Measurements from ENCODE around the gene RIMBP3B.
"Not testable (repeated sequence)": the region's sequence is repeated elsewhere in the genome, so short reads cannot be mapped to it uniquely, and the experiment has no call there.

Gene RIMBP3B

DNA sequence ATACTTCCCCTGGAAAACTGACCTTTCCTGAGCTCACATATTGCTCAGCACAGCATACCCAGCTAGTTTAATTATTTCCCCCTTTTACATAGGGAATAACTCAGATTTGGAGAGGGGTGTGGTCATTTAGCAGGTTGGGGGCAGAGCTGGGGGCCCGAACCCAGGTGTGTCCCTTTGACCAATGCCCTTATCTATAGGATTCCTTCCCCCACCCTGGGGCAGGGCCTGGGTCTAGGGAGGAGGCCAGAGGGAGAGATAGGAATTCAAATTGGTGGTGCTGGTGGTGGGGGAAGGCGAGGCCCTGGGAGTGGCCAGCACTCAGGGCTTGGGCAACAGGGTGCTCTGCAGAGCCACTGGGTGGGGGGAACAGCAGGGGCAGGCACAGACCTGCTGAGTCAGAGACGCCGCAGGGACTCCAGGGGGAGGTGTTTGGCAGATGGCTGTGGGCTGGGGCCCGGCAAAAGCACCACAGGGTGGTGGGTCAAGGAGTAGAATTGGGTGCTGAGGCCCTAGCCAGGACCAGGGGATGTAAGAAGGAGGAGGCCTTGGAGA is 19.3 kb downstream of the RIMBP3B start:
- not testable (repeated sequence) for H3K4me1 Mint-ChIP-seq (ENCODE audit: low read depth); H3K4me3 Mint-ChIP-seq; H3K27ac Mint-ChIP-seq; H3K27me3 Mint-ChIP-seq; H3K9me3 Mint-ChIP-seq; H3K36me3 Mint-ChIP-seq (ENCODE audit: low read depth)

DNA sequence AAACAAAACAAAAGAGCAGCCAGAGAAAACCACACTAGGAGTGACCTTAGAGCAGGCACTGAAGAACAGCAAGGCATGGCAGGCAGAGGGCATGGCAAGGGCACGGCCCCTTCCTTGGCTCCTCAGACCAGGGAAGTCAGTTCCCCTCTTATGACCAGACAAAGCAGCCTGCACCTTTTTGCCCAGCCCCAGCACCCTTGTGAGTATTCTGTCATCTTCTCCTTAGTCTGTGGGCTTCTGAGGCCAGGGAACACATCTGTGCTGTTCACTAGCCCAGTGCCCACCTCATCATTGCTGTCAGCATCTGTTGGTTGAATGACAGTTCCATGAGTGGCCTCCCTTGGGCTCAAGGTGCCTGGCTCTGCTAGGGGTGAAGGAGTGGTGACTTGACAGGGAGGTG is 23.6 kb downstream of the RIMBP3B start:
- not testable (repeated sequence) for H3K27ac Mint-ChIP-seq; H3K9me3 Mint-ChIP-seq; H3K36me3 Mint-ChIP-seq (ENCODE audit: low read depth); H3K4me1 Mint-ChIP-seq (ENCODE audit: low read depth); H3K4me3 Mint-ChIP-seq; H3K27me3 Mint-ChIP-seq

DNA sequence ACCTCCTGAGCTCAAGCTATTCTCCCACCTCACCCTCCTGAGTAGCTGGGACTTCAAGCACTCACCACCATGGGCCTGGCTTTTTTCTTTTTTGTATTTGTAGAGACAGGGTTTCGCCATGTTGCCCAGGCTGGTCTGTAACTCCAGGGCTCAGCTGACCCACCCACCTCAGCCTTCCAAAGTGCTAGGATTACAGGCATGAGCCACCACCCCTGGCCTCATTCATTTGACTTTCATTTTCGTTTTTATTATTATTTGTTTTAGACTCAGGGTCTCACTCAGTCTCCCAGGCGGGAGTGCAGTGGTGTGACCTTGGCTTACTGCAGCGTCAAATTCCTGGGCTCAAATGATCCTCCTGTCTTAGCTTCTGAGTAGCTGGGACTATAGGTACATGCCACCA is 24.2 kb downstream of the RIMBP3B start:
- not testable (repeated sequence) for H3K4me3 Mint-ChIP-seq; H3K9me3 Mint-ChIP-seq; H3K36me3 Mint-ChIP-seq (ENCODE audit: low read depth); H3K4me1 Mint-ChIP-seq (ENCODE audit: low read depth); H3K27me3 Mint-ChIP-seq; H3K27ac Mint-ChIP-seq

DNA sequence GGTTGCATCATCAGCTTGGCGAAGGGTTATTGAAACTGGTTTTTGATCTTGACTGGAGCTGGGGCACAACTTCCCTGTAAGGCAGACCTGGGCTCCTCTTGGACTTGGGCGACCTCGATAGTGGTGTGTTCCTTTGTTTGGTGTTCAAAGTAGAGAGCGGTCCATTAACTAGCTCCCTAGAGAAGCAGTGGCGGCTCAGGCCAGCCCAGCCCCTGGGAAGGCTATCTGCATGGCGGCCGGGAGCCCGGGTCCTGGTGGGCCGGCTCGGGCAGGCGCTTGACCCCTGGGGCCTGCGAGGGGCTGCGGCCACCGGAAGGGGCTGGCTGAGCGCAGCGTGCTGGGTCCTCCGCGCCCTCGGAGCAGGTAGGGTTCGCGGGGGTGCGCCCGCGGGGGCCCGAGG is 32.8 kb downstream of the RIMBP3B start:
- not testable (repeated sequence) for H3K4me3 Mint-ChIP-seq; H3K36me3 Mint-ChIP-seq (ENCODE audit: low read depth); H3K4me1 Mint-ChIP-seq (ENCODE audit: low read depth); H3K27ac Mint-ChIP-seq; H3K9me3 Mint-ChIP-seq; H3K27me3 Mint-ChIP-seq

DNA sequence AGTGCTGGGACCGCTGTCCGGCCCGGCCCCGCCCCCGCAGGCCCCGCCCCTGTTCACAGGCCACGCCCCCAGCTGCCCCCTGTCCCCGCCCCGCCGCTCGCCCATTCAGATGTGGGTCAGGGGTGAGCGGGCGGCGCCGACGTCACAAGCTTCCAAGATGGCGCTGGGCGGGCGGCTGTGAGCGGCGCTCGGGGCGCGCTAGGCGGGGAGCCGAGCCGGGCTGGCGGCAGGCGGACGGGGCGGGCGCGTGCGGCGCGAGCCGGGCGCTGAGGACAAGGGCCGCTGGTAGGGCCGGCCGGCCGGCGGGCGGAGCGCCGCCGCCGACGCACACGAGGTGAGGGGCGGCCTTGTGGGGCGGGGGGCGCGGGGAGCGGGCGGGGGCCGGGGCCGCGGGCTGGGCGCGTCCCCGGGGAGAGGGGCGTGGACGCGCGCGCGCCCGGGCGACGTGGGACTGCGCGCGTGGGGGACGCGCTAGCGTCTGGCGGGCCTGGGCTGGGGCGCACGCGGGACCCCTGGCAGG is 33.7 kb downstream of the RIMBP3B start, which contains the start of gene HIC2:
Gene HIC2 (plus strand): TSS at position 145 of the 520 bp plus-strand sequence. CDS start 25,461 bp downstream, outside the sequence.
- H3K4me3 Mint-ChIP-seq; H3K4me1 Mint-ChIP-seq (ENCODE audit: low read depth); H3K27me3 Mint-ChIP-seq; H3K9me3 Mint-ChIP-seq; H3K27ac Mint-ChIP-seq; H3K36me3 Mint-ChIP-seq (ENCODE audit: low read depth): not testable (repeated sequence)

DNA sequence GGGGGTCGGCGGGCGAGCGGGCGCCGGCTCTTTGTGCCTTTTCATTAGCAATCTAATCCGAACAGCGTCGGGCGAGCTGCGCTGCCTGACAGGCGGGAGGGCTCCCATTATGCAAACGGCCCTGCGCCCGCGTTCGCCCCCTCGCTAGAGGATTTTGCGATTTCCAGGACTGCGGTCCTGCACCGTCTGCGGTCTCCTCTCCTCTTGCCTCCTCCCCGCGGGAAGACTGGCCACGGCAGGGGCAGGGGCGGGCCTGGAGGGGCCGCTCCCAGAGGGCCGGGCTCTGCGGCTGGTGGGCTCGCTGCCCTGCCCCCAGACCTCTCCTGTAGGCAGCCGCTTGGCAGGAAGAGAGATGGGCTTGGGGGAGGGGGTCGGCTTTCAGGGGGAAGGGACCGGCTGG is 34.3 kb downstream of the RIMBP3B start:
- H3K9me3 Mint-ChIP-seq; H3K27me3 Mint-ChIP-seq; H3K4me1 Mint-ChIP-seq (ENCODE audit: low read depth); H3K36me3 Mint-ChIP-seq (ENCODE audit: low read depth); H3K27ac Mint-ChIP-seq; H3K4me3 Mint-ChIP-seq: not testable (repeated sequence)

- H3K27me3 Mint-ChIP-seq; H3K4me1 Mint-ChIP-seq (ENCODE audit: low read depth); H3K27ac Mint-ChIP-seq; H3K4me3 Mint-ChIP-seq; H3K36me3 Mint-ChIP-seq (ENCODE audit: low read depth); H3K9me3 Mint-ChIP-seq: not testable (repeated sequence)
These were observed 35.6 kb downstream of the RIMBP3B start for GRCh38 chr22:21418974-21419638.

- not testable (repeated sequence) for H3K27ac Mint-ChIP-seq; H3K4me1 Mint-ChIP-seq (ENCODE audit: low read depth); H3K9me3 Mint-ChIP-seq; H3K4me3 Mint-ChIP-seq; H3K27me3 Mint-ChIP-seq; H3K36me3 Mint-ChIP-seq (ENCODE audit: low read depth)
These were observed 36.7 kb downstream of the RIMBP3B start for GRCh38 chr22:21420180-21420763.

GRCh38 chr22:21424084-21424709 is 40.6 kb downstream of the RIMBP3B start:
- H3K27me3 Mint-ChIP-seq; H3K9me3 Mint-ChIP-seq; H3K36me3 Mint-ChIP-seq (ENCODE audit: low read depth); H3K4me1 Mint-ChIP-seq (ENCODE audit: low read depth); H3K27ac Mint-ChIP-seq; H3K4me3 Mint-ChIP-seq: not testable (repeated sequence)

- H3K9me3 Mint-ChIP-seq; H3K36me3 Mint-ChIP-seq (ENCODE audit: low read depth); H3K4me3 Mint-ChIP-seq; H3K4me1 Mint-ChIP-seq (ENCODE audit: low read depth); H3K27ac Mint-ChIP-seq; H3K27me3 Mint-ChIP-seq: not testable (repeated sequence)
These were observed 51.1 kb downstream of the RIMBP3B start for GRCh38 chr22:21434378-21435233.

GRCh38 chr22:21435998-21436810 is 52.7 kb downstream of the RIMBP3B start:
- H3K4me3 Mint-ChIP-seq; H3K36me3 Mint-ChIP-seq (ENCODE audit: low read depth); H3K27me3 Mint-ChIP-seq; H3K4me1 Mint-ChIP-seq (ENCODE audit: low read depth); H3K9me3 Mint-ChIP-seq; H3K27ac Mint-ChIP-seq: not testable (repeated sequence)

GRCh38 chr22:21438013-21438412 is 54.5 kb downstream of the RIMBP3B start:
- not testable (repeated sequence) for H3K4me1 Mint-ChIP-seq (ENCODE audit: low read depth); H3K27ac Mint-ChIP-seq; H3K4me3 Mint-ChIP-seq; H3K36me3 Mint-ChIP-seq (ENCODE audit: low read depth); H3K9me3 Mint-ChIP-seq; H3K27me3 Mint-ChIP-seq

All from stimulated activated naive CD8-positive, alpha-beta T cell treated with anti-CD3 and anti-CD28 coated beads, Interleukin-15, Interleukin-2, amounts not matched to agents 100 ng/mL and 50 ng/mL, for 24 hours (primary cell).